GM23338 (cell line): Measurements from ENCODE around the gene FAM78B.

Experiments used
- EZH2 ChIP-seq: fragments of 200-600 bp; sonication (generic); IDR thresholded peaks from one replicate; pipeline ENCODE4 v1.8.0; 2017; ENCODE audit warnings: antibody characterized with exemption, mild to moderate bottlenecking, low read depth; ENCODE audit not compliant: unreplicated experiment
- EZH2phosphoT487 ChIP-seq: fragments of 200-600 bp; sonication (generic); IDR thresholded peaks from one replicate; pipeline ENCODE4 v1.8.1; 2018; ENCODE audit warnings: antibody characterized with exemption; ENCODE audit not compliant: unreplicated experiment
- JUNB ChIP-seq: IDR thresholded peaks from one replicate; pipeline ENCODE4 v1.6.1; 2016; ENCODE audit warnings: antibody characterized with exemption; ENCODE audit not compliant: unreplicated experiment
- POLR2AphosphoS5 ChIP-seq: IDR thresholded peaks from 2 replicates; pipeline ENCODE4 v1.6.1; 2016; ENCODE audit warnings: antibody characterized with exemption, low read depth
- TF ChIP-seq, protein P1 (sequence below), 2 experiments: fragments of 200-600 bp in 1 of 2; sonication (generic) in 1 of 2; conservative IDR thresholded peaks; 2 replicates each; pipeline versions ENCODE4 v1.5.1 to v1.6.1; 2016 to 2017; ENCODE audit warnings: antibody characterized with exemption in 2 of 2, low read depth in 2 of 2, mild to moderate bottlenecking in 2 of 2, moderate library complexity in 1 of 2
- TF ChIP-seq, protein P2 (sequence below): IDR thresholded peaks from 2 replicates; pipeline ENCODE4 v1.6.1; 2016; ENCODE audit warnings: antibody characterized with exemption

DNA sequence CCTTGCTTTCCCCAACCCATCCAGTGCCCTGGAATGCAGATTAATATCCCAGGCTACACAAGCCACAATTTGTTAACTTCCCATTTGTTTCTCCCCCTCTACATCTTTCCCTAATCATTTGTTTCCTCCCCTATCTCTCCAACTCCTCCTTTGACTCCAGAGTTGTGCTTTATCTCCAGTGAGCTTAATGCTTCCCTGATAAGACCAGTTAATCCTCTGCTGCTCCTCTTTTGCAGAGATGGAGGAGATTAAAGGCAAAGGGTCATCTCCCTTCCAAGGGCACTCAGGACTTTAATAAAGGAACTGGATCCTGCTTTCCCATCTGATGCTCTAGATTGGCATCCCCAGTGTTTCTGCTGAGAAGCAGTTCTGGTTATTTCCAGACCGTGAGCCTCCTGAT, 7.1 kb downstream of the FAM78B start:
- TF ChIP-seq POLR2AphosphoS5 (no peak), EZH2 (no peak), JUNB (no peak), EZH2phosphoT487 (no peak)
- TF ChIP-seq, protein P1, sequence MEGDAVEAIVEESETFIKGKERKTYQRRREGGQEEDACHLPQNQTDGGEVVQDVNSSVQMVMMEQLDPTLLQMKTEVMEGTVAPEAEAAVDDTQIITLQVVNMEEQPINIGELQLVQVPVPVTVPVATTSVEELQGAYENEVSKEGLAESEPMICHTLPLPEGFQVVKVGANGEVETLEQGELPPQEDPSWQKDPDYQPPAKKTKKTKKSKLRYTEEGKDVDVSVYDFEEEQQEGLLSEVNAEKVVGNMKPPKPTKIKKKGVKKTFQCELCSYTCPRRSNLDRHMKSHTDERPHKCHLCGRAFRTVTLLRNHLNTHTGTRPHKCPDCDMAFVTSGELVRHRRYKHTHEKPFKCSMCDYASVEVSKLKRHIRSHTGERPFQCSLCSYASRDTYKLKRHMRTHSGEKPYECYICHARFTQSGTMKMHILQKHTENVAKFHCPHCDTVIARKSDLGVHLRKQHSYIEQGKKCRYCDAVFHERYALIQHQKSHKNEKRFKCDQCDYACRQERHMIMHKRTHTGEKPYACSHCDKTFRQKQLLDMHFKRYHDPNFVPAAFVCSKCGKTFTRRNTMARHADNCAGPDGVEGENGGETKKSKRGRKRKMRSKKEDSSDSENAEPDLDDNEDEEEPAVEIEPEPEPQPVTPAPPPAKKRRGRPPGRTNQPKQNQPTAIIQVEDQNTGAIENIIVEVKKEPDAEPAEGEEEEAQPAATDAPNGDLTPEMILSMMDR (conservative IDR thresholded peaks at IDR 0.05; ENCODE audit: low read depth in 2 of 2), result no peak
- TF ChIP-seq, protein P2, sequence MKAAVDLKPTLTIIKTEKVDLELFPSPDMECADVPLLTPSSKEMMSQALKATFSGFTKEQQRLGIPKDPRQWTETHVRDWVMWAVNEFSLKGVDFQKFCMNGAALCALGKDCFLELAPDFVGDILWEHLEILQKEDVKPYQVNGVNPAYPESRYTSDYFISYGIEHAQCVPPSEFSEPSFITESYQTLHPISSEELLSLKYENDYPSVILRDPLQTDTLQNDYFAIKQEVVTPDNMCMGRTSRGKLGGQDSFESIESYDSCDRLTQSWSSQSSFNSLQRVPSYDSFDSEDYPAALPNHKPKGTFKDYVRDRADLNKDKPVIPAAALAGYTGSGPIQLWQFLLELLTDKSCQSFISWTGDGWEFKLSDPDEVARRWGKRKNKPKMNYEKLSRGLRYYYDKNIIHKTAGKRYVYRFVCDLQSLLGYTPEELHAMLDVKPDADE, result no peak
